Upper lobe of left lung (tissue), 4 donors: ENCODE measurements around the gene DMD.

Experiments
- EP300 ChIP-seq, 4 donors: sonication (generic); formaldehyde crosslinking; IDR thresholded peaks; one replicate each; pipeline ENCODE4 v1.5.1; 2017; ENCODE audit warnings: antibody characterized with exemption in 4 of 4, control low read depth in 2 of 4
- POLR2A ChIP-seq, 4 donors: fragments of 450-650 bp; IDR thresholded peaks; one replicate each; pipeline ENCODE4 v1.5.1; 2016 to 2017; ENCODE audit warnings: antibody characterized with exemption in 4 of 4, mild to moderate bottlenecking in 2 of 4
- TF ChIP-seq, protein P1 (sequence below), 6 experiments: fragments of 450-650 bp in 4 of 6; fragments of 200-600 bp in 2 of 6; sonication (generic) in 2 of 6; IDR thresholded peaks; one replicate each; pipeline ENCODE4 v1.5.1; 2016 to 2019; ENCODE audit warnings: antibody characterized with exemption in 6 of 6

DNA sequence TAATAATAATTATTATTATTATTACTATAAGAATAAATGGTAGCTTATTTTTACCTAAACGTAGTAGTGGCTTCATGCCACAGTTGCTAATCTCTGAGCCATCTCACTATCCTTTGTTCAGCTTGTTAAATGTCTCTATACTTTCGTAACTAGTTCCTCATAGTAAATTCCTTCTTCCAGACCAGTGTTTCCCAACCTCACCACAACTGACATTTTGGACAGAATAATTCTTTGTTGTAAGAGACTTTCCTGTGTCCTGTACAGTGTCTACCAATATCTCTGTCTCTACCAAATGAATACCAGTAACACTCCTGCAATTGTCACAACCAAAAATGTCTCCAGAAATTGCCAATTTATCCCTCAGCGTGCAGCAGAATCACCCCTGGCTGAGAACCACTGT, 1040.9 kb downstream of the DMD start:
- TF ChIP-seq POLR2A (IDR thresholded peaks at IDR 0.05) (no peak), EP300 (IDR thresholded peaks at IDR 0.05) (no peak)
- TF ChIP-seq, protein P1, sequence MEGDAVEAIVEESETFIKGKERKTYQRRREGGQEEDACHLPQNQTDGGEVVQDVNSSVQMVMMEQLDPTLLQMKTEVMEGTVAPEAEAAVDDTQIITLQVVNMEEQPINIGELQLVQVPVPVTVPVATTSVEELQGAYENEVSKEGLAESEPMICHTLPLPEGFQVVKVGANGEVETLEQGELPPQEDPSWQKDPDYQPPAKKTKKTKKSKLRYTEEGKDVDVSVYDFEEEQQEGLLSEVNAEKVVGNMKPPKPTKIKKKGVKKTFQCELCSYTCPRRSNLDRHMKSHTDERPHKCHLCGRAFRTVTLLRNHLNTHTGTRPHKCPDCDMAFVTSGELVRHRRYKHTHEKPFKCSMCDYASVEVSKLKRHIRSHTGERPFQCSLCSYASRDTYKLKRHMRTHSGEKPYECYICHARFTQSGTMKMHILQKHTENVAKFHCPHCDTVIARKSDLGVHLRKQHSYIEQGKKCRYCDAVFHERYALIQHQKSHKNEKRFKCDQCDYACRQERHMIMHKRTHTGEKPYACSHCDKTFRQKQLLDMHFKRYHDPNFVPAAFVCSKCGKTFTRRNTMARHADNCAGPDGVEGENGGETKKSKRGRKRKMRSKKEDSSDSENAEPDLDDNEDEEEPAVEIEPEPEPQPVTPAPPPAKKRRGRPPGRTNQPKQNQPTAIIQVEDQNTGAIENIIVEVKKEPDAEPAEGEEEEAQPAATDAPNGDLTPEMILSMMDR (IDR thresholded peaks at IDR 0.05), result no peak
